Neutrophil (primary cell): ENCODE results near the gene SH3GLB2.
"Not testable (repeated sequence)": the region's sequence is repeated elsewhere in the genome, so short reads cannot be mapped to it uniquely, and the experiment has no call there.

ENCODE experiments used
- H3K27ac ChIP-seq: fragments of 200-600 bp; sonication (generic); 2 replicates; pipeline ENCODE4 v1.5.1; 2016; ENCODE audit warnings: mild to moderate bottlenecking, moderate library complexity
- H3K27me3 ChIP-seq: fragments of 200-600 bp; sonication (generic); 2 replicates; pipeline ENCODE4 v1.6.0; 2016; ENCODE audit warnings: mild to moderate bottlenecking
- H3K36me3 ChIP-seq: fragments of 200-600 bp; sonication (generic); 2 replicates; pipeline ENCODE4 v1.5.1; 2017
- H3K4me1 ChIP-seq, 2 experiments: fragments of 200-600 bp in 1 of 2; sonication (generic) in 1 of 2; 1 replicate in 1 of 2; 2 replicates in 1 of 2; pipeline versions ENCODE4 v1.5.1 to v1.6.1; 2013 to 2016; ENCODE audit warnings: low read depth in 1 of 2, low read length in 1 of 2, mild to moderate bottlenecking in 1 of 2, moderate library complexity in 1 of 2; ENCODE audit not compliant: control insufficient read depth in 1 of 2, insufficient read depth in 1 of 2
- H3K4me3 ChIP-seq, 2 experiments: fragments of 200-600 bp in 1 of 2; sonication (generic) in 1 of 2; 1 replicate in 1 of 2; 2 replicates in 1 of 2; pipeline ENCODE4 v1.5.1; 2013 to 2016; ENCODE audit warnings: low read depth in 1 of 2, low read length in 1 of 2, mild to moderate bottlenecking in 1 of 2, moderate library complexity in 1 of 2
- H3K9me3 ChIP-seq: fragments of 200-600 bp; sonication (generic); 2 replicates; pipeline ENCODE4 v1.5.1; 2016
- TF ChIP-seq, protein P1 (sequence below): fragments of 200-600 bp; sonication (generic); IDR thresholded peaks from 2 replicates; pipeline ENCODE4 v1.5.1; 2016; ENCODE audit warnings: antibody characterized with exemption

The SH3GLB2 gene

DNA sequence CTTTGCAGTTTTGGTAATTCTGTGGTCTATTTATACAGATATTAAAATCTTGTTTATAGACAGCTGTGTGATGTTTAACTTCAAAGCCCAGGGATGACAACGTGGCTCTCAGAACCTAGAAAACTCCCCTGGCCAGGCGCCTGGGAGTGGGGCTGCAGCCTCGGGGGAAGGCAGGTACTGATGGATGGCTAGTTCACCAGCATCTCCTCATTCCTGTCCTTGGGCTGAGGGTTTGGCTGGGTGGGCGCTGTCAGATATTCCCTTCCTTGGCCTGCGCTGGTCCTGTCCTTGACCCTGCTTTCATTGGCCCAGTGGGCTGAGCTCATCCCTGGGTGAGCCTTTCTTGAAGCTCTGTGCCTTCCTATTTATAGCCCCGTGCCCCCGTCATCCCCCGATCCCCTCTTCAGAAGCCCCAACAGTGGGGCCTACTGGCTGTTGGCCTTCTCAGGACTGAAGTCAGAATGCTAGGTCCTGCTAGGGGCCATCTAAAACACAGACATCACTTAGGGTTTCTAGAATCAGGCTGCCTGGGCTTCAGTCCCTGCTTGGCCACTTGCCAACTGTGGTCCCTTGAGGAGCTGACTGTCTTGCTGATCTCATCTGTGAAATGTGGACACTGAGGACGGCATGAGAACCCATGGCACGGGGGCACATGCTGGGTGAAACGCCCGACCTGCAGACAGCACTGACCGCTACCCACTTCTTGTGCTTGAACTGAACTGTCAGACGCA lies 20.9 kb downstream of the SH3GLB2 start:
- Histone ChIP-seq H3K4me3 (no peak overlapping the region), H3K9me3 (no peaks in the 10 kb centered on the region), H3K27ac (no peak overlapping the region), H3K36me3 (peaks cover 86% of the 10 kb centered on the region), H3K4me1 (peaks cover 2 to 4% of the 10 kb centered on the region in 2 experiments), H3K27me3 (no peaks in the 10 kb centered on the region)
- TF ChIP-seq, protein P1, sequence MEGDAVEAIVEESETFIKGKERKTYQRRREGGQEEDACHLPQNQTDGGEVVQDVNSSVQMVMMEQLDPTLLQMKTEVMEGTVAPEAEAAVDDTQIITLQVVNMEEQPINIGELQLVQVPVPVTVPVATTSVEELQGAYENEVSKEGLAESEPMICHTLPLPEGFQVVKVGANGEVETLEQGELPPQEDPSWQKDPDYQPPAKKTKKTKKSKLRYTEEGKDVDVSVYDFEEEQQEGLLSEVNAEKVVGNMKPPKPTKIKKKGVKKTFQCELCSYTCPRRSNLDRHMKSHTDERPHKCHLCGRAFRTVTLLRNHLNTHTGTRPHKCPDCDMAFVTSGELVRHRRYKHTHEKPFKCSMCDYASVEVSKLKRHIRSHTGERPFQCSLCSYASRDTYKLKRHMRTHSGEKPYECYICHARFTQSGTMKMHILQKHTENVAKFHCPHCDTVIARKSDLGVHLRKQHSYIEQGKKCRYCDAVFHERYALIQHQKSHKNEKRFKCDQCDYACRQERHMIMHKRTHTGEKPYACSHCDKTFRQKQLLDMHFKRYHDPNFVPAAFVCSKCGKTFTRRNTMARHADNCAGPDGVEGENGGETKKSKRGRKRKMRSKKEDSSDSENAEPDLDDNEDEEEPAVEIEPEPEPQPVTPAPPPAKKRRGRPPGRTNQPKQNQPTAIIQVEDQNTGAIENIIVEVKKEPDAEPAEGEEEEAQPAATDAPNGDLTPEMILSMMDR: no peak

DNA sequence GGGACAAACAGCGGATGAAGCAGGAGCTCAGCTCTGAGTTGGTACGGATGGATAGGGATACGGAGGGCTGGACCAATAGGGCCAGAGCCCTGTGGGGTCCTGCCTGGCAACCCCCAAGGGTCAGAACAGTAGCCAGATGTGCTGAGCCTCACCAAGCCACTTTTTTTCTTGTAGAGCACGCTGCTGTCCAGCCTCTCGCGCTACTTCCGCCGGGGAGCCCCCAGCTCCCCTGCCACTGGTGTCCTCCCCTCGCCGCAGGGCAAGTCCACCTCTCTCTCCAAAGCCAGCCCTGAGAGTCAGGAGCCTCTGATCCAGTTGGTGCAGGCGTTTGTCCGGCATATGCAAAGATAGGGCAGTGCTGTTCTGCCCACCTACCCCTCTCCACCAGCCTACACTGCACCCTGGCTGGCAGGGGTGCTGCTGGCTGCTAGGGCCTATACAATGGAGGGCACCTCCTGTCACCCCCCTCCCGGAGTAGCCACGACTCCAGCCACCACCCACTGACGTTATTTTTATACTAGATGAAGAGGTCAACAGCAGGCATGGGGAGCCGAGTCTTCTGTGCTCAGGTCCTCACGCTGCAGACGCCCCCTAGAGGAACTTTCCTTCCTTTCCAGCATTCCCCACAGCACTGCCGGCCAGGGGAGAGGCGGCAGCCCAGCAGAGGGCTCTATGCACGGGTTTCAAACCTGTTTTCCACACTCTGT lies 21.6 kb downstream of the SH3GLB2 start:
- H3K4me1 ChIP-seq: peaks cover 9 to 12% of the 10 kb centered on the region in 2 experiments

DNA sequence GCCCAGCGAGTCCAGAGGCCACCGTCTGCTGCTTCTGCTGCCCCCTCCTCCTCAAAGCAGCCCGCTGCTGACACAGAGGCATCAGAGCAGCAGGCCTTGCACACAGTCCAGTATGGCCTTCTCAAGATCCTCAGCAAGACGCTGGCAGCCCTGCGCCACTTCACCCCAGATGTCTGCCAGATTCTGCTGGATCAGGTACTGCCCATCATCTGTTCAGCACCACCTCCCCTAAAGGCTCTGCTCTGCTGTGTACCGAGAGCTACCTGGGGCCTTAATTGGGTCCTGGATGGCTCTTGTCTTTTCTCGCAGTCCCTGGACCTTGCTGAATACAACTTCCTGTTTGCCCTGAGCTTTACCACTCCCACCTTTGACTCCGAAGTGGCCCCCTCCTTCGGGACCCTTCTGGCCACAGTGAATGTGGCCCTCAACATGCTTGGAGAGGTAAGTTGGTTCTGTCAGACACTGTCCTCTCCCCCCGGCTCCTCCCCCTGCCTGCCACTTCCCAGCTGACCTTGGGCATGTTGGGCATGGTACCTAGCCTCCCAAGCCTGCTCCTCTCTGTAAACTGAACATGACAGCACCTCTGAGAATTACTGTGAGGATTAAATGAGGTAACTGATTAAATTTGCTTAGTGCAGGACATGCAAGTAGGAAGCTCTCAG lies 22.7 kb downstream of the SH3GLB2 start:
- Histone ChIP-seq H3K27ac (no peak overlapping the region), H3K36me3 (peaks cover 75% of the 10 kb centered on the region), H3K4me1 (peaks cover 14 to 17% of the 10 kb centered on the region in 2 experiments), H3K4me3 (no peak overlapping the region), H3K27me3 (no peaks in the 10 kb centered on the region), H3K9me3 (no peaks in the 10 kb centered on the region)
- TF ChIP-seq, protein P1: no peak

More for the DNA sequence above, 21.6 kb downstream of the SH3GLB2 start:
- TF ChIP-seq, protein P1: no peak
- H3K4me3 ChIP-seq: no peak overlapping the region
- no peaks in the 10 kb centered on the region for H3K9me3 ChIP-seq
- H3K36me3 ChIP-seq: peaks cover 81% of the 10 kb centered on the region
- H3K27ac ChIP-seq: no peak overlapping the region
- H3K27me3 ChIP-seq: no peaks in the 10 kb centered on the region

DNA sequence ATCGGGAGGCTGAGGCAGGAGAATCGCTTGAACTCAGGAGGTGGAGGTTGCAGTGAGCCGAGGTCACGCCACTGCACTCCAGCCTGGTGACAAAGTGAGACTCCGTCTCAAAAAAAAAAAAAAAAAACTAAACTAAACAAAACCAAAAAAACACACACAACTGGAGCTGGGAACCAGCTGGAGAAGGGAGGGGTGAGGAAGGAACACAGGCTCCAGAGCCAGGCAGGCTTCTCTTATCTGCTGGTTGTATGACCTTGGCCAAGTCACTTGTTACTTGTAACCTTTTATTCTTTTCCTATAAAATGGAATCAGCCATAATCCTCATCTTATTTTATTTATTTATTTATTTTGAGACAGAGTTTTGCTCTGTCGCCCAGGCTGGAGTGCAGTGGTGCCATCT lies 24.0 kb downstream of the SH3GLB2 start:
- not testable (repeated sequence) for H3K9me3 ChIP-seq, H3K27me3 ChIP-seq, H3K27ac ChIP-seq, H3K4me3 ChIP-seq
- peaks cover 14 to 17% of the 10 kb centered on the region in 2 experiments for H3K4me1 ChIP-seq
- H3K36me3 ChIP-seq: peaks cover 75% of the 10 kb centered on the region

DNA sequence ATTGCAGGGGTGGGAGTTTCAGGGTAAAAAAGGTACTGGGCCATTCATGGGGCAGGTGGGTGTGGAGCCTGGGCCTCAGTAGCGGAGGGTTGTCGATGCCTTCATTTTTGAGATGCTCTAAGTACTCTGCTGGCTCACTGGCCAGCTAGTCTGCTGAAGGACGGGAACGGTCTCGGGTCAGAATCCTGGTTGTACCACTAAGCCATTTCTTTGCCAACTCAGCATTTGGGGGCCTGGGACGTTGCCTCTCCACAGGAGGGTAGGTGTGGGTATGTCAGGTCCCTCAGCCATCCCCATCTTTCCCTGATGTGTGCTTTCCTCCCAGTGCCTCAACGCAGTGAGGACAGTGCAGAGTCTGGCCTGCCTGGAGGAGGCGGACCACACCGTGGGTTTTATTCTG lies 25.1 kb downstream of the SH3GLB2 start:
- peaks cover 14 to 17% of the 10 kb centered on the region in 2 experiments for H3K4me1 ChIP-seq

More for the DNA sequence above, 25.1 kb downstream of the SH3GLB2 start:
- TF ChIP-seq, protein P1: no peak
- Histone ChIP-seq H3K36me3 (peaks cover 74% of the 10 kb centered on the region), H3K27me3 (no peaks in the 10 kb centered on the region), H3K27ac (no peak overlapping the region), H3K4me3 (no peak overlapping the region), H3K9me3 (no peaks in the 10 kb centered on the region)
